ENCODE results near the gene ZNFX1. TPM values are rescaled to one million over a fixed set of nuclear protein-coding genes. Genes with fewer than 3 reads are reported as not detected.

ZNFX1 gene
- total and polyA plus RNA-seq, 3 donors from 2014 or later = 31.6 to 39.9 (median 37.2) TPM

GRCh38 chr20:49260218-49260617 lies 17.6 kb downstream of the ZNFX1 start:
- TF ChIP-seq POLR2A (IDR thresholded peaks at IDR 0.05) = no peak
- no peak for TF ChIP-seq CTCF (IDR thresholded peaks at IDR 0.05)
- intact Hi-C loops (cut with DNase I; ENCODE audit: low total_unique reads) = no loop called here
- Histone ChIP-seq H3K27me3 (no peaks in the 10 kb centered on the region), H3K36me3 (ENCODE audit: low read depth, missing control alignments) (no peaks in the 10 kb centered on the region), H3K9me3 (no peaks in the 10 kb centered on the region), H3K4me3 (no peak overlapping the region), H3K4me1 (no peaks in the 10 kb centered on the region), H3K27ac (no peak overlapping the region)
- WGBS, 2 donors = 90 to 97% methylated on average over 4 of the region's 4 CpGs
- no peak for DNase-seq

DNA sequence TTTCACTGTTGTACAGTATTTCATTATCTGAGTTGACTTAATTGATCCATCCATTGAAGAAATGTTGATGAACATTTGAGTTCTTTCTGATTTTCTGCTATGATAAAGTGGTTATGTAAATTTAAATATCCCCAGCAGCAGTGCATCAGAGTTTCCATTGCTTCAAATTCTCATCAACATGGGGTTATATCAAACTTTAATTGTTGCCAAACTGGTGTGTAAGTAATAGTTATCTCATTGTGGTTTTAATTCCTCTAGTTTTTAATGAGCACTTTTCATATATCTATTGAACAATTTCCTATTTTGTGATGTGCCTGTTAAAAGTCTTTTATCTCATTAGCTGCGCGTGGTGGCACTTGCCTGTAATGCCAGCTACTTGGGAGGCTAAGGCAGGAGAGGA lies 18.1 kb downstream of the ZNFX1 start:
- Histone ChIP-seq H3K4me3 (no peak overlapping the region), H3K36me3 (ENCODE audit: low read depth, missing control alignments) (no peaks in the 10 kb centered on the region), H3K27me3 (no peaks in the 10 kb centered on the region), H3K27ac (no peak overlapping the region), H3K9me3 (no peaks in the 10 kb centered on the region), H3K4me1 (no peaks in the 10 kb centered on the region)
- TF ChIP-seq POLR2A (IDR thresholded peaks at IDR 0.05) = no peak
- no peak for TF ChIP-seq CTCF (IDR thresholded peaks at IDR 0.05)
- no peak for DNase-seq
- WGBS, 2 donors = 93% methylated on average over 2 of the region's 2 CpGs
- intact Hi-C loops (cut with DNase I; ENCODE audit: low total_unique reads) = no loop called here

DNA sequence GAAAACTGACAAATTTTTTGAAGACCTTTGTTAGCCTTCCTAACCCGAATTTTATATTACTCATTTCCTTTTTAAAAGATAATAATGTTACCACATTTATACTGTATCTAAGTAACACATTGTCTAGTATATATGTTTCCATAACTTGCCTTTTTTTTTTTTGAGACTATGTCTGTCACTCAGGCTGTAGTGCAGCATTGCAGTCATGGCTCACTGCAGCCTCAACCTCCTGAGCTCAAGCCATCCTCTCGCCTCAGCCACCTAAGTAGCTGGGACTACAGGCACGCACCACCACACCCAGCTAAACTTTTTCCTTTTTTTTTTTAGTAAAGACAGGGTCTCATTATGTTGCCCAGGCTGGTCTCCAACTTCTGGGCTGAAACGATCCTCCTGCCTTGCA lies 18.6 kb downstream of the ZNFX1 start:
- Histone ChIP-seq H3K27ac (no peak overlapping the region), H3K27me3 (no peaks in the 10 kb centered on the region), H3K36me3 (ENCODE audit: low read depth, missing control alignments) (no peaks in the 10 kb centered on the region), H3K4me3 (no peak overlapping the region), H3K9me3 (no peaks in the 10 kb centered on the region), H3K4me1 (no peaks in the 10 kb centered on the region)
- WGBS, 2 donors = 59 to 62% methylated on average over 4 of the region's 4 CpGs
- DNase-seq = no peak
- intact Hi-C loops (cut with DNase I; ENCODE audit: low total_unique reads) = no loop called here
- TF ChIP-seq POLR2A (IDR thresholded peaks at IDR 0.05) (no peak), CTCF (IDR thresholded peaks at IDR 0.05) (no peak)

DNA sequence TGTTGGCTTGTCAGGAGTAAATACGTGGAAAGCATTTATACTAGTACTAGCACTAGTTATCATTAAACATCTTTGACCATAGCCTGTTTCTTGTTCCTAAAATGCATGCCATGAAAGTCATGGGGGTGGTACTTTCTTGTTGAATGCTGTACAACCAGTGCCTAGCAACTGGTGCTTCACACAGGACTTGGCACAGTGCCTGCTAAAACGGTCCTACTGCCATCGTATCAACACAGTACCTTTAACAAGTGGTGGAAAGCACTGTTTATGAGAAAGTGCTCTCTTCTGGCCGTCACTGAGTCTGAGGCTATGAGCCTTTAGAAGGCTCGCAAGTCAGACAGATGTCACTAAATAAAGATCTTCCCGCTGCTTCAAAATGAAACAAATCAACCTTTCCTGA lies 21.6 kb downstream of the ZNFX1 start:
- H3K4me3 ChIP-seq = no peak overlapping the region
- H3K4me1 ChIP-seq = no peaks in the 10 kb centered on the region
- DNase-seq = no peak
- H3K27me3 ChIP-seq = no peaks in the 10 kb centered on the region
- no peaks in the 10 kb centered on the region for H3K36me3 ChIP-seq (ENCODE audit: low read depth, missing control alignments)
- H3K9me3 ChIP-seq = no peaks in the 10 kb centered on the region
- H3K27ac ChIP-seq = no peak overlapping the region
- WGBS, 2 donors = 83 to 90% methylated on average over 6 of the region's 6 CpGs
- TF ChIP-seq POLR2A (IDR thresholded peaks at IDR 0.05) = no peak
- no peak for TF ChIP-seq CTCF (IDR thresholded peaks at IDR 0.05)
- intact Hi-C loops (cut with DNase I; ENCODE audit: low total_unique reads) = no loop called here

DNA sequence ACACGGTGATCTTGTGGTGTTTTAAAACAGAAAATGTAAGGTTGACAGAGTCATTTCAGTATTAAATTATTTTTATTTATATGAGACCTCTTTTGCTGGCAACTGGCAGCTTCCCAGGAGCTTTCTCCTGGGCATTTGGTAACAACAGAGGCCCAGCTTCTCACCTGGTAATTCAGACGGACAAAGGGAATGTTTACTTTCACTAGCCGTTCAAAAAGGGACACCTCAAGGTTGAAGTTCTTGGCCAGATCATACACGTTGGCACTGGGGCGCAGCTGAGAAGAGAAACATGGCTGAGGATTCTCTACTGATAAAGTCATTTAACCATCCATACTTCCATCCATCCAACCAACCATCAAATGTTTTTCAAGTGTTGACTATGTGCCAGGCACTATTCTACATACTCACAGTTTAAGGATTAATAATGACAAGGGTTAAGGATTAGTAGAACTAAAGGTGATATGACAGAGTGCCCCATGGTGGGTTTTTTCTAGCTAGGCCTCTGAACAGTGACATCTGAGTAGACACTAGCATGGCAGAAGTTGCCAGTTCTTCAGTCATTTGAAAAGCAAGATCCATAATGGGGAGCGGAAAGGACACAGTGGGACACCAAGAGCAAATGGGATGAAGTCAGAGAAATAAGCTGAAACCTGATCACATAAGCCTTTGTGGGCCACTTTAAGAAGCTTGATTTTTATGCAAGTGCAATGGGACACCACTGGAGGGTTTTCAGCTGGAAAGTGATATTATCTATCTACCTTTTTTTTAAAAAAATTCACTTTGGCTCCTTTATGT lies 25.1 kb downstream of the ZNFX1 start:
- no peaks in the 10 kb centered on the region for H3K27me3 ChIP-seq
- TF ChIP-seq CTCF (IDR thresholded peaks at IDR 0.05) (no peak), POLR2A (IDR thresholded peaks at IDR 0.05) (no peak)
- DNase-seq = no peak
- no peaks in the 10 kb centered on the region for H3K9me3 ChIP-seq
- intact Hi-C loops (cut with DNase I; ENCODE audit: low total_unique reads) = no loop called here
- no peaks in the 10 kb centered on the region for H3K4me1 ChIP-seq
- H3K36me3 ChIP-seq (ENCODE audit: low read depth, missing control alignments) = no peaks in the 10 kb centered on the region
- H3K27ac ChIP-seq = no peak overlapping the region
- H3K4me3 ChIP-seq = no peak overlapping the region
- 85 to 91% methylated on average over 6 of the region's 6 CpGs for WGBS, 2 donors
